Muscle of leg (tissue), 11 donors: ENCODE measurements around the gene VWCE. TPM values are rescaled to one million over a fixed set of nuclear protein-coding genes. Genes with fewer than 3 reads are reported as not detected.
"Not testable (repeated sequence)": the region's sequence is repeated elsewhere in the genome, so short reads cannot be mapped to it uniquely, and the experiment has no call there.

ENCODE experiments used
- DNase-seq: peaks from one replicate; pipeline ENCODE4 v3.0.0; 2013
- H3K27ac ChIP-seq: one replicate; pipeline ENCODE4 v1.5.1; 2013; ENCODE audit warnings: mild to moderate bottlenecking, low read length, control low read depth
- H3K27me3 ChIP-seq: one replicate; pipeline ENCODE4 v1.6.1; 2013; ENCODE audit warnings: low read length; ENCODE audit not compliant: control insufficient read depth, insufficient read depth
- H3K36me3 ChIP-seq: one replicate; pipeline ENCODE4 v1.6.1; 2013; ENCODE audit warnings: low read length; ENCODE audit not compliant: control insufficient read depth, insufficient read depth
- H3K4me1 ChIP-seq: one replicate; pipeline ENCODE4 v1.6.1; 2013; ENCODE audit warnings: low read length; ENCODE audit not compliant: control insufficient read depth, insufficient read depth
- H3K4me3 ChIP-seq: one replicate; pipeline ENCODE4 v1.5.1; 2013; ENCODE audit warnings: low read length, control low read depth
- H3K9me3 ChIP-seq: replicated peaks from 2 replicates; pipeline ENCODE4 v1.6.1; 2013; ENCODE audit warnings: low read depth, low read length; ENCODE audit not compliant: control insufficient read depth
- WGBS: methylation state at CpG from one replicate; pipeline ENCODE4 v1.1.5; 2013; ENCODE audit warnings: missing lambda C conversion rate; ENCODE audit not compliant: insufficient coverage; 5-methylcytosine and 5-hydroxymethylcytosine counted together
- polyA plus RNA-seq, 8 donors: library from polyadenylated mRNA; unstranded; fragments of 120-200 nt; gene quantifications; one replicate each; pipeline versions ENCODE4 v1.2.1 to v1.2.3, GENCODE V29; 2013; ENCODE audit warnings: inconsistent platforms in 1 of 8, low replicate concordance in 1 of 8; ENCODE audit not compliant: insufficient read length in 8 of 8, insufficient read depth in 1 of 8
- total RNA-seq: library from RNA; stranded (reverse); fragments of 120-200 nt; gene quantifications from one replicate; pipeline ENCODE4 v1.2.4, GENCODE V29; 2013

VWCE gene
- total and polyA plus RNA-seq, 9 donors = 3.3 to 10.2 (median 5.0) TPM

DNA sequence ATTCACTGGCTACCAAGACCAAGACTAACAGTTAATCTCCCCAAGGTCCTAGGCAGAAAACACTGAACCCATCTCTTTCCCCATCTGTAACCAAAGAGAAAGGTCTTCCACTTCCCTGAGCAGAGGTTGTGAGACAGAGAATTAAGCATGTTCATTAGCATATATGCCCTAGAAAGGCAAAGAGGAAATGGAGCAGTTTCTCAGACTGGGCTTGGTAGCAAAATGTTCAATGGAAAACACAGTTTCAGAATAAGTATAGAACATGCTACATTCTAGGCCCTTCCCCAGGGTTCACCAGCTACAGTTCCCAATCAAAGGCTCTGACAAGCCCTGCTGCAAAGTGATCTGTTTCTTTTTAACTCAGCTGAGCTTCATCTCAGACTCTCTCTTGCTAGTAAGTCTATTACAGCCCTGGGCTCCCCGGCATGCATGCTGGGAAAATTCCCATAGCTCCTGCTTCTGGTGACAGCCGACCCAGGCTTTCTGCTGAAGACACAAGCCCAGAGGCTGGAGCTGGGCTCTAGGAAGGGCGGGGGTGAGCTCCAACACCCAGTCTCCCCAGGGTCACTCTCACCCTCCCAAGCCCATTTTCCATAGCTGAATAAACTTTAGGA lies 81.3 kb downstream of the VWCE start:
- not testable (repeated sequence) for DNase-seq, H3K4me3 ChIP-seq, H3K9me3 ChIP-seq, H3K27ac ChIP-seq, H3K27me3 ChIP-seq, H3K4me1 ChIP-seq, H3K36me3 ChIP-seq
- WGBS = no CpG with 5 or more reads among the region's 3 CpGs

DNA sequence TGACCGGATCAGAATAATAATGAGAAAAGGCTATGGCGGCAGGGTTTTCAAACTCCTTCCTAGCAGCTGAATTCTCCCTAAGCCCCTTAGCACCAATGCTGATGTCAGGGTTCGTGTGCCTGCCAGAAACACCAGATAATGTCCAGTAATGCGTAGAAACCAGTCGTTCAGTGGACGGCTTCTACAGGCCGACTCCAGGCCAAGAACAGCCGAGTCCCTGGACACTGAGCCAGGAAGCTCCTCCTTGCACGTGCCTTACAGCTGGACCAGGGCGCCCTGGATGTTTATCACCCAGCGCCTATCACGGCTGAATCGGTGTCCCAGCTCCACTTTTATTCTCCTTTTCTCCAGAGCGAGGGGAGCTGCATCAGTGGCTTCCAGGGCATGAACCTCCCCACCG lies 82.9 kb downstream of the VWCE start:
- H3K27ac ChIP-seq, H3K9me3 ChIP-seq, H3K36me3 ChIP-seq, DNase-seq, H3K4me1 ChIP-seq, H3K27me3 ChIP-seq, H3K4me3 ChIP-seq: not testable (repeated sequence)
- WGBS = no CpG with 5 or more reads among the region's 15 CpGs

DNA sequence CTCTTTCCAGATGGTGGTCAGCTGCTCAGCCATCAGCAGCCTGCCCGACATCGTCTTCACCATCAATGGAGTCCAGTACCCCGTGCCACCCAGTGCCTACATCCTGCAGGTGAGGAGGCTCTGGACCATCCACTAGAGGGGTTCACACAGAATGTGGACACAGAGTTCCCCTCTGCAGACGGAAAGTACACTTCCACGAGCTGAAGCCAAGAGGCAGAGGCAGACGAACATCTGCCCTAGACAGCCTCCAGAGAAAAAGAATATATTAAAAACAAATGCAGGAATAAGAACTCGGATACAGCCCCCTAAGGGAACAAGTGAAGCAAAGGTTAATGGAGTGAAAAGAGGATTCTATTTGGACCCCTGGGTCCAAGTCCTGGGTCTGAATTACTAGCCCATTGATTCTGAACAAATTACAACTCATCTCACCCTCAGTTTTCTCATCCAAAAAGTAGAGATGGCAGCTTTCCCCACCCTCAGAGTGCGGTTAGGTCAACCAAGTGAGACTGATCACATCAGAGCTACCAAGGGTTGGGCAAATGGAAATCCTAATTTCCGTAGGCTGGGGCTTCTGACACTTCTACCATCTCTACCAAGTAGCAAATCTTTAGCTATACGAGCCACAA lies 83.7 kb downstream of the VWCE start:
- H3K27ac ChIP-seq, H3K9me3 ChIP-seq, H3K4me3 ChIP-seq, H3K4me1 ChIP-seq, H3K27me3 ChIP-seq, DNase-seq, H3K36me3 ChIP-seq: not testable (repeated sequence)
- WGBS = no CpG with 5 or more reads among the region's 10 CpGs

DNA sequence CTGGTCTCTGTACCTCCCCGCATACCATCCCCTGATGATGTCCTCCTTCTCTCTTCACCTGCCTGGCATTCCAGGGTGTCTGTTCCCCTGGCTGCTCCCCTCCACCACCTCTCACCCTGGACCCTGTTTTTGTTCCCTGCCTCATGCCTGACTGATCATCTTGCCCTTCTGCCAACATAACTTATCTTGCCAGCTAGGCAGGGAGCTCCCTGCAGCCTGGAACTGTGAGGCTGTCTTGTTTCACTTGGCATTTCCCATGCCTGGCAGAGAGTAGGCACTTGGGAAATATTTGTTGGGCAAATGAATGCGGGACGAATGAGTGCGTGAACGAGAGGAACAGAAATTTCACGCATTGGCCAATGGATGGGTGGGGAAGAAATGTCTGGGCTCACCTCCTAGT lies 84.5 kb downstream of the VWCE start:
- not testable (repeated sequence) for H3K36me3 ChIP-seq, H3K4me3 ChIP-seq, DNase-seq, H3K27me3 ChIP-seq, H3K9me3 ChIP-seq, H3K27ac ChIP-seq, H3K4me1 ChIP-seq
- whole genome bisulfite sequencing = no CpG with 5 or more reads among the region's 6 CpGs

Other genes with a start within 250 kb of the VWCE start
- gene CD5, start 192.8 kb downstream of the VWCE start, total RNA-seq = 0.04 TPM
- under 1 TPM; 0.08 to 0.19 (median 0.10) TPM for gene CD5, start 192.8 kb downstream of the VWCE start, polyA plus RNA-seq
- gene VPS37C, start 133.9 kb downstream of the VWCE start, total RNA-seq = 10.0 TPM
- gene VPS37C, start 133.9 kb downstream of the VWCE start, polyA plus RNA-seq = 10 to 100 TPM; 14.4 to 19.8 (median 18.0) TPM
- 1.2 TPM for gene PGA3, start 91.8 kb downstream of the VWCE start, total RNA-seq
- 1 to 10 TPM in 2 of 8 donors, under 1 TPM in 5, not detected in 1; 0.21 to 1.3 (median 0.82) TPM for gene PGA3, start 91.8 kb downstream of the VWCE start, polyA plus RNA-seq
- 1.7 TPM for gene PGA4, start 73.0 kb downstream of the VWCE start, total RNA-seq
- 1 to 10 TPM in 6 of 8 donors, under 1 TPM in 2; 0.66 to 4.4 (median 1.7) TPM for gene PGA4, start 73.0 kb downstream of the VWCE start, polyA plus RNA-seq
- 0.27 TPM for gene PGA5, start 54.1 kb downstream of the VWCE start, total RNA-seq
- gene PGA5, start 54.1 kb downstream of the VWCE start, polyA plus RNA-seq = 1 to 10 TPM in 7 of 8 donors, not detected in 1; 1.0 to 2.1 (median 1.1) TPM
- gene DDB1, start 37.8 kb upstream of the VWCE start, total RNA-seq = 208 TPM
- 100 to 1,000 TPM; 174 to 240 (median 219) TPM for gene DDB1, start 37.8 kb upstream of the VWCE start, polyA plus RNA-seq
- gene TKFC, start 37.9 kb upstream of the VWCE start, total RNA-seq = 13.3 TPM
- gene TKFC, start 37.9 kb upstream of the VWCE start, polyA plus RNA-seq = 10 to 100 TPM; 13.5 to 32.3 (median 19.5) TPM
- 8.8 TPM for gene CYB561A3, start 66.6 kb upstream of the VWCE start, total RNA-seq
- 10 to 100 TPM; 14.9 to 21.3 (median 16.8) TPM for gene CYB561A3, start 66.6 kb upstream of the VWCE start, polyA plus RNA-seq
- gene TMEM138, start 67.1 kb upstream of the VWCE start, total RNA-seq = 15.8 TPM
- 10 to 100 TPM; 14.4 to 25.1 (median 20.4) TPM for gene TMEM138, start 67.1 kb upstream of the VWCE start, polyA plus RNA-seq
- gene TMEM216, start 97.3 kb upstream of the VWCE start, total RNA-seq = 14.2 TPM
- 10 to 100 TPM; 12.4 to 20.7 (median 16.9) TPM for gene TMEM216, start 97.3 kb upstream of the VWCE start, polyA plus RNA-seq
- 27.8 TPM for gene CPSF7, start 134.7 kb upstream of the VWCE start, total RNA-seq
- gene CPSF7, start 134.7 kb upstream of the VWCE start, polyA plus RNA-seq = 10 to 100 TPM; 59.9 to 75.9 (median 66.2) TPM
- 28.0 TPM for gene SDHAF2, start 134.8 kb upstream of the VWCE start, total RNA-seq
- gene SDHAF2, start 134.8 kb upstream of the VWCE start, polyA plus RNA-seq = 10 to 100 TPM; 25.2 to 40.2 (median 35.3) TPM
- gene LRRC10B, start 213.4 kb upstream of the VWCE start, total RNA-seq = 0.13 TPM
- under 1 TPM in 7 of 8 donors, not detected in 1; 0.08 to 0.52 (median 0.18) TPM for gene LRRC10B, start 213.4 kb upstream of the VWCE start, polyA plus RNA-seq